Mesenchymal stem cell (in vitro differentiated cells and primary cell): ENCODE data around the gene CLIC1.
A peak's percentile ranks its signal among the peaks of the same experiment; 100 is the strongest.

Experiments
- DNase-seq: peaks from one replicate; pipeline ENCODE4 v3.0.0-alpha.2; 2013
- H2AFZ ChIP-seq: one replicate; pipeline ENCODE4 v1.6.1; 2013; ENCODE audit warnings: low read depth, mild to moderate bottlenecking, control low read depth, inconsistent platforms, low read length, moderate library complexity
- H2AK5ac ChIP-seq: 2 replicates; pipeline ENCODE4 v1.6.1; 2013; ENCODE audit warnings: low read length, moderate library complexity, mild to moderate bottlenecking, inconsistent platforms; ENCODE audit not compliant: severe bottlenecking
- H2BK120ac ChIP-seq: one replicate; pipeline ENCODE4 v1.6.1; 2013; ENCODE audit warnings: low read depth, mild to moderate bottlenecking, inconsistent platforms, low read length, moderate library complexity
- H2BK12ac ChIP-seq, 2 experiments: one replicate each; pipeline ENCODE4 v1.6.1; 2013; ENCODE audit warnings: inconsistent platforms in 2 of 2, low read length in 2 of 2, mild to moderate bottlenecking in 2 of 2, moderate library complexity in 2 of 2, control low read depth in 1 of 2
- H2BK15ac ChIP-seq: one replicate; pipeline ENCODE4 v1.6.1; 2013; ENCODE audit warnings: mild to moderate bottlenecking, low read depth, inconsistent platforms; ENCODE audit not compliant: poor library complexity, severe bottlenecking
- H2BK5ac ChIP-seq: 2 replicates; pipeline ENCODE4 v1.6.1; 2013; ENCODE audit warnings: low read depth, mild to moderate bottlenecking, low read length, control low read depth, inconsistent platforms; ENCODE audit not compliant: poor library complexity, severe bottlenecking
- H3K14ac ChIP-seq, 2 experiments: one replicate each; pipeline ENCODE4 v1.6.1; 2013; ENCODE audit warnings: inconsistent platforms in 2 of 2, low read length in 2 of 2, control low read depth in 1 of 2, mild to moderate bottlenecking in 1 of 2, moderate library complexity in 1 of 2
- H3K18ac ChIP-seq, 2 experiments: one replicate each; pipeline ENCODE4 v1.6.1; 2013; ENCODE audit warnings: inconsistent platforms in 2 of 2, low read length in 2 of 2, control low read depth in 1 of 2, low read depth in 1 of 2, mild to moderate bottlenecking in 1 of 2
- H3K23ac ChIP-seq, 2 experiments: one replicate each; pipeline ENCODE4 v1.6.1; 2013; ENCODE audit warnings: inconsistent platforms in 2 of 2, low read length in 2 of 2, mild to moderate bottlenecking in 2 of 2, moderate library complexity in 2 of 2, control low read depth in 1 of 2
- H3K27ac ChIP-seq: 2 replicates; pipeline ENCODE4 v1.5.1; 2013; ENCODE audit warnings: mild to moderate bottlenecking, moderate library complexity, low read length, control low read depth, inconsistent platforms; ENCODE audit not compliant: poor library complexity, severe bottlenecking
- H3K27me3 ChIP-seq, 2 experiments: 2 replicates each; pipeline versions ENCODE4 v1.6.1 to v1.7.0; 2013; ENCODE audit warnings: low read length in 2 of 2, mild to moderate bottlenecking in 2 of 2, moderate library complexity in 2 of 2, control low read depth in 1 of 2, inconsistent platforms in 1 of 2; ENCODE audit not compliant: control insufficient read depth in 1 of 2, insufficient read depth in 1 of 2
- H3K36me3 ChIP-seq, 2 experiments: 2 replicates each; pipeline versions ENCODE4 v1.6.1 to v1.7.0; 2013; ENCODE audit warnings: low read length in 2 of 2, control low read depth in 1 of 2, inconsistent platforms in 1 of 2, low read depth in 1 of 2, mild to moderate bottlenecking in 1 of 2; ENCODE audit not compliant: insufficient read depth in 2 of 2, control insufficient read depth in 1 of 2
- H3K4ac ChIP-seq, 2 experiments: one replicate each; pipeline ENCODE4 v1.6.1; 2013; ENCODE audit warnings: inconsistent platforms in 2 of 2, low read length in 2 of 2, mild to moderate bottlenecking in 2 of 2, moderate library complexity in 2 of 2, control low read depth in 1 of 2, low read depth in 1 of 2
- H3K4me1 ChIP-seq: 2 replicates; pipeline ENCODE4 v1.6.1; 2013; ENCODE audit warnings: low read depth, low read length, control low read depth; ENCODE audit not compliant: control insufficient read depth, insufficient read depth
- H3K4me2 ChIP-seq: 2 replicates; pipeline ENCODE4 v1.6.1; 2013; ENCODE audit warnings: low read length, mild to moderate bottlenecking, inconsistent platforms; ENCODE audit not compliant: poor library complexity, severe bottlenecking
- H3K4me3 ChIP-seq, 2 experiments: 2 replicates each; pipeline versions ENCODE4 v1.5.1 to v1.7.0; 2013; ENCODE audit warnings: low read length in 2 of 2, mild to moderate bottlenecking in 2 of 2, control low read depth in 1 of 2, low read depth in 1 of 2; ENCODE audit not compliant: insufficient read depth in 1 of 2
- H3K79me1 ChIP-seq: replicated peaks from 2 replicates; pipeline ENCODE4 v1.6.1; 2013; ENCODE audit warnings: mild to moderate bottlenecking, control low read depth, low read length, inconsistent platforms; ENCODE audit not compliant: poor library complexity, severe bottlenecking
- H3K9ac ChIP-seq: 2 replicates; pipeline ENCODE4 v1.7.0; 2013; ENCODE audit warnings: mild to moderate bottlenecking, low read length, moderate library complexity
- H3K9me3 ChIP-seq: 2 replicates; pipeline ENCODE4 v1.7.0; 2013; ENCODE audit warnings: mild to moderate bottlenecking, low read length; ENCODE audit not compliant: control insufficient read depth
- H4K8ac ChIP-seq: one replicate; pipeline ENCODE4 v1.6.1; 2013; ENCODE audit warnings: inconsistent platforms, mild to moderate bottlenecking, low read length, moderate library complexity
- H4K91ac ChIP-seq: one replicate; pipeline ENCODE4 v1.6.1; 2013; ENCODE audit warnings: mild to moderate bottlenecking, low read length, inconsistent platforms
- WGBS: methylation state at CpG from one replicate; pipeline ENCODE4 v1.1.7; 2013; ENCODE audit warnings: mixed read lengths; 5-methylcytosine and 5-hydroxymethylcytosine counted together

Gene CLIC1

DNA sequence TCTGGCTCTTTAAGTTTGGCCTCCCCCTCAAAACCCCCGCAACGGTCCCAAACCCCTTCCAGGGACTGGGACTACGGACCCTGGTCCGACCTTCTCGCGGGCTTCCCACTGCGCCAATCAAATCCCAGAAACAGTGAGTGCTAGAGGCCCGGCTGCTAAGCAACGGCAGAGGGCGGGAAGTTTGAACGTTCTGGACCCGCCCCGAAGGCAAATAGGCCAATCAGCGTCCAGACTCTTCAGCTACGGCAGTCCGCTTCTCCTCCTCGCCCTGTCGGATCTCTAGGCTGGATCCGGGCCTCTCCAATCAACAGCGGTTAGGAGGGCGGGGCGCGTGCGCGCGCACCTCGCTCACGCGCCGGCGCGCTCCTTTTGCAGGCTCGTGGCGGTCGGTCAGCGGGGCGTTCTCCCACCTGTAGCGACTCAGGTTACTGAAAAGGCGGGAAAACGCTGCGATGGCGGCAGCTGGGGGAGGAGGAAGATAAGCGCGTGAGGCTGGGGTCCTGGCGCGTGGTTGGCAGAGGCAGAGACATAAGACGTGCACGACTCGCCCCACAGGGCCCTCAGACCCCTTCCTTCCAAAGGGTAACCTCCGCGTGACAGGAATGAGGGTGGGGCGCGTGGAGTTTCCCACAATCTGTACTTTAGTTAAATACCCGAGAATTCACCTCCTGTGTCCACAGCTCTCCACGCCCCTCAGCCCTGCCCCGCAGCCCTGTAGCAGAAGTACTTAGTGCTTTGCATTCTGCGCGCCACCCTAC, 3.5 kb upstream of the CLIC1 start, which contains the start of gene MSH5:
MSH5 (plus strand) TSS at position 367 of the 758 bp plus-strand sequence. CDS start 462 bp downstream, outside the sequence.
- H3K27ac ChIP-seq, result peak within 1 kb of the TSS; percentile 89
- no peaks in the 10 kb centered on the region for H3K9me3 ChIP-seq
- peak within 1 kb of the TSS; percentile 92 to 99 for H2BK12ac ChIP-seq
- H4K91ac ChIP-seq, result peak within 1 kb of the TSS; percentile 58
- H3K23ac ChIP-seq, result peak within 1 kb of the TSS in 1 of 2 experiments; percentile 96
- peaks cover 24% of the 10 kb centered on the region for H3K4me1 ChIP-seq
- peaks cover 0 to 29% of the 10 kb centered on the region in 2 experiments for H3K36me3 ChIP-seq
- 3% methylated on average over 36 of the region's 58 CpGs for WGBS
- H3K4me2 ChIP-seq, result peak within 1 kb of the TSS; percentile 62
- H3K27me3 ChIP-seq, result no peaks in the 10 kb centered on the region
- H2AK5ac ChIP-seq, result no peak within 1 kb of the TSS
- H4K8ac ChIP-seq, result peak within 1 kb of the TSS; percentile 83
- H3K4ac ChIP-seq, result peak within 1 kb of the TSS; percentile 68 to 81
- peak within 1 kb of the TSS; percentile 46 for H2AFZ ChIP-seq
- peak; percentile 99 for DNase-seq
- H3K9ac ChIP-seq, result peak within 1 kb of the TSS; percentile 100
- H3K18ac ChIP-seq, result peak within 1 kb of the TSS; percentile 70 to 86
- peak within 1 kb of the TSS; percentile 62 to 95 for H3K4me3 ChIP-seq
- H3K79me1 ChIP-seq, result peaks cover 2% of the 10 kb centered on the region
- H2BK15ac ChIP-seq, result peak within 1 kb of the TSS; percentile 83
- H2BK120ac ChIP-seq, result peak within 1 kb of the TSS; percentile 98
- peak within 1 kb of the TSS in 1 of 2 experiments; percentile 93 for H3K14ac ChIP-seq
- H2BK5ac ChIP-seq, result peak within 1 kb of the TSS; percentile 22

DNA sequence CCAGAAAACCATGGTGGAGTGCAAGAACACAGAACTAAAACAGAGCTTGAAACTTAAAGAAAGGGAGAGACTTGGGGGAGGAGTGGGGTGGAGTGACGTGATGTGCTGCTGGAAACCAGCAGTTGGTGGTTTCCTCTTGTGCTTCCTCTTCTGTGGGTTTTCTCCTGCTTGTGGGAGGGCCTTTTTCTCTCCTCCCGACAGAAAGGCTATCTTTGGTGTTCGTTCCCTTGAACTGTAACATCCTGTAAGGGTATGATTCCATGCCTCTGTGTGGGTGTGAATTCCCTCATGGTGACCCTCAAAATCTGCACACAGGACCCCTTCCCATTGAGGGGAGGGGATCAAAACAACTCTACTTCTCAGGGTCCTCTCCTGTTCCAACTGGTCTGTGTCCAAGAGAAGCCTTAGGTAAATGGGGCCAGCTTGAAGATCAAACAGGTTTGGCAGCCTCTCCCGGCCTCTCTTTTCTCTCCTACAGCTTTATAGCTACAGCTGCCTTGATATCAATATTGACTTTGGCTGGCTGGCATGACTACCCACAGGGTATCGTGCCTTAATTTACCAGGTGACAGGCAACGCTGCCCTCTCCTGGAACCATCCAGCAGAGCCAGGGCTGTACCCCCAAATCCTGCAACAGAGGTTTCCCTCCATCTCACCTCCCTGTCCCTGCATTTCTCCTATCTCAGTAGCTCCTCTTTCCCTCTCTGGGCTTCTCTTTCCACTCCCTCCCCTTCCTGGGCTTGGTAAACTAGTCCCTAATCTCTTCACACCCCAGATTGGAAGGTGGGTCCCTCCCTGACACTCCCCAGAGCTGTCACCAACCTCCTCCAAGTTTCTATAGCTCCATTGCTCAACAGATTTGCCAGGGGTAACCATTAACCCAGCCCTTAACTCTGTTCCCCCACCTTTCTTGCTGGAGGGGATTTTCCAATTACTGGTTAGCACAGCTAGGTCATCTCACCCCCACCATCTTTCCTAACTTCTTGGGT, 2.0 kb upstream of the CLIC1 start:
- peak overlapping the region; percentile 67 for H2BK5ac ChIP-seq
- peak overlapping the region; percentile 98 for H2BK15ac ChIP-seq
- peak; percentile 94 for DNase-seq
- whole genome bisulfite sequencing, result 20% methylated on average over 5 of the region's 6 CpGs
- no peaks in the 10 kb centered on the region for H3K27me3 ChIP-seq
- H3K4me2 ChIP-seq, result peak overlapping the region; percentile 62
- peak overlapping the region; percentile 98 for H2BK120ac ChIP-seq
- H3K27ac ChIP-seq, result peak overlapping the region; percentile 89
- peak overlapping the region; percentile 92 to 99 for H2BK12ac ChIP-seq
- no peaks in the 10 kb centered on the region for H3K9me3 ChIP-seq
- peak overlapping the region; percentile 47 for H2AK5ac ChIP-seq
- H3K36me3 ChIP-seq, result peaks cover 10 to 30% of the 10 kb centered on the region in 2 experiments
- peaks cover 33% of the 10 kb centered on the region for H3K4me1 ChIP-seq
- peak overlapping the region; percentile 100 for H3K9ac ChIP-seq
- peak overlapping the region; percentile 95 for H4K91ac ChIP-seq
- peak overlapping the region in 1 of 2 experiments; percentile 83 for H3K23ac ChIP-seq
- peak overlapping the region; percentile 84 to 96 for H3K18ac ChIP-seq
- H2AFZ ChIP-seq, result no peak overlapping the region
- peak overlapping the region; percentile 97 for H4K8ac ChIP-seq
- peak overlapping the region in 1 of 2 experiments; percentile 58 for H3K14ac ChIP-seq
- H3K79me1 ChIP-seq, result peaks cover 2% of the 10 kb centered on the region
- peak overlapping the region in 1 of 2 experiments; percentile 57 for H3K4me3 ChIP-seq
- peak overlapping the region; percentile 98 for H3K4ac ChIP-seq

DNA sequence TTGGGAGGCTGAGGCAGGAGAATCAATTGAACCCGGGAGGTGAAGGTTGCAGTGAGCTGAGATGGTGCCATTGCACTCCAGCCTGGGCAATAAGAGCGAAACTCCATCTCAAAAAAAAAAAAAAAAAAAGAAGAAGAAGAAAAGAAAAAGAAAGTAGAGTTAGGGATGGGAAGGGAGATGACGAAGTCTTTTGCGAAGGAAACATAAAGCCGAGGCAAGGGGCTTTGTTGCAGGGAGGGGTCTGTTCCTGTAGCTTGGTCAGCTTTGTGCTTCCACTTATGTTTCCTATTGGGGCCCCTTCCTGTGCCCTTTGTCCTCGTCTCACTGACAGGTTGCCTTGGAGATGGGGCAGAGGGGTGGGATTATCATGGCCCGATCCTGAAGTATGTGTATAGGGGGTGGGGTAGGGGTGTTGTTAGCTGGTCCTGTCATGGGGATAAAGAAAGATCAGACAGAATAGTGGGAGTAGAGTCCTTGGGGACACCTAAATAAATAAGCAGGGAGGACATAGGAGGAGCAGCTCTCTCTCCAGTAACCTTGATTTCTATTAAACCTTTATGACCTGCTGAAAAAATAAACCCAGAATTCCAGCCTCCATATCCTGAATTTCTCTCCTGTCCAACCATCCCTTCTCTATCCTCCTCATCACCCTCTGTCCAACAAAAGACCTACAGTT, 1.1 kb upstream of the CLIC1 start:
- peak overlapping the region; percentile 25 for H3K4me2 ChIP-seq
- H2AFZ ChIP-seq, result no peak overlapping the region
- H2BK15ac ChIP-seq, result peak overlapping the region; percentile 18
- peaks cover 33% of the 10 kb centered on the region for H3K4me1 ChIP-seq
- H2BK12ac ChIP-seq, result peak overlapping the region in 1 of 2 experiments; percentile 38
- peaks cover 16 to 31% of the 10 kb centered on the region in 2 experiments for H3K36me3 ChIP-seq
- H4K8ac ChIP-seq, result peak overlapping the region; percentile 88
- no peak overlapping the region for H3K14ac ChIP-seq
- H3K9me3 ChIP-seq, result no peaks in the 10 kb centered on the region
- peak overlapping the region; percentile 47 for H2BK5ac ChIP-seq
- H3K79me1 ChIP-seq, result peaks cover 2% of the 10 kb centered on the region
- peak; percentile 82 for DNase-seq
- H3K23ac ChIP-seq, result no peak overlapping the region
- H3K9ac ChIP-seq, result peak overlapping the region; percentile 100
- peak overlapping the region; percentile 89 for H3K27ac ChIP-seq
- peak overlapping the region; percentile 83 for H2BK120ac ChIP-seq
- 21% methylated on average over 6 of the region's 7 CpGs for WGBS
- H3K4me3 ChIP-seq, result peak overlapping the region in 1 of 2 experiments; percentile 57
- H4K91ac ChIP-seq, result peak overlapping the region; percentile 85
- peak overlapping the region; percentile 51 to 98 for H3K4ac ChIP-seq
- H2AK5ac ChIP-seq, result peak overlapping the region; percentile 86
- no peaks in the 10 kb centered on the region for H3K27me3 ChIP-seq
- H3K18ac ChIP-seq, result peak overlapping the region; percentile 11 to 91
